KMS-11 (cell line): Measurements from ENCODE around the gene SLC19A2.
A peak's percentile ranks its signal among the peaks of the same experiment; 100 is the strongest.

ENCODE experiments used
- H2AFZ ChIP-seq: fragments of 200-600 bp; sonication (generic); 2 replicates; pipeline ENCODE4 v1.6.1; 2016; ENCODE audit warnings: antibody characterized with exemption, mixed run types, low read depth
- H3K27ac ChIP-seq: fragments of 200-600 bp; sonication (generic); 2 replicates; pipeline ENCODE4 v1.6.1; 2016; ENCODE audit warnings: mild to moderate bottlenecking, mixed run types
- H3K27me3 ChIP-seq: fragments of 200-600 bp; sonication (generic); 2 replicates; pipeline ENCODE4 v1.6.1; 2017; ENCODE audit warnings: mild to moderate bottlenecking, low read depth, mixed run types, moderate library complexity; ENCODE audit not compliant: insufficient read depth
- H3K36me3 ChIP-seq: fragments of 200-600 bp; sonication (generic); 2 replicates; pipeline ENCODE4 v1.6.1; 2017; ENCODE audit warnings: mild to moderate bottlenecking, mixed run types; ENCODE audit not compliant: insufficient read depth
- H3K4me1 ChIP-seq: fragments of 200-600 bp; sonication (generic); 2 replicates; pipeline ENCODE4 v1.6.1; 2016; ENCODE audit warnings: mild to moderate bottlenecking, low read depth, mixed run types; ENCODE audit not compliant: poor library complexity, severe bottlenecking
- H3K4me2 ChIP-seq: fragments of 200-600 bp; sonication (generic); 2 replicates; pipeline ENCODE4 v1.7.0; 2016; ENCODE audit warnings: mild to moderate bottlenecking, mixed run types
- H3K4me3 ChIP-seq: fragments of 200-600 bp; sonication (generic); IDR thresholded peaks from 2 replicates; pipeline ENCODE4 v1.6.1; 2017; ENCODE audit warnings: low read depth, low read length, mixed read lengths; ENCODE audit not compliant: insufficient read depth
- H3K79me2 ChIP-seq: fragments of 200-600 bp; sonication (generic); 2 replicates; pipeline ENCODE4 v1.6.1; 2016; ENCODE audit warnings: low read depth, mixed run types; ENCODE audit not compliant: insufficient read depth
- H3K9ac ChIP-seq: fragments of 200-600 bp; sonication (generic); 2 replicates; pipeline ENCODE4 v1.6.1; 2016; ENCODE audit warnings: mild to moderate bottlenecking, mixed run types
- H4K20me1 ChIP-seq: fragments of 200-600 bp; sonication (generic); 2 replicates; pipeline ENCODE4 v1.6.1; 2016; ENCODE audit warnings: mild to moderate bottlenecking, mixed run types; ENCODE audit not compliant: insufficient read depth
- CTCF ChIP-seq: fragments of 200-600 bp; sonication (generic); conservative IDR thresholded peaks from 2 replicates; pipeline ENCODE4 v1.6.1; 2017; ENCODE audit warnings: low read depth, mild to moderate bottlenecking, antibody characterized with exemption, low read length, moderate library complexity, mixed read lengths

Gene SLC19A2

GRCh38 chr1:169472738-169473137, 13.0 kb downstream of the SLC19A2 start:
- H3K4me3 ChIP-seq: no peak overlapping the region
- H3K4me2 ChIP-seq: no peak overlapping the region
- H3K27ac ChIP-seq: no peak overlapping the region
- no peak overlapping the region for H2AFZ ChIP-seq
- no peaks in the 10 kb centered on the region for H4K20me1 ChIP-seq
- no peak for TF ChIP-seq CTCF
- H3K4me1 ChIP-seq: peaks cover 3% of the 10 kb centered on the region
- no peaks in the 10 kb centered on the region for H3K79me2 ChIP-seq
- H3K9ac ChIP-seq: no peak overlapping the region
- H3K36me3 ChIP-seq: no peaks in the 10 kb centered on the region
- no peaks in the 10 kb centered on the region for H3K27me3 ChIP-seq

- Histone ChIP-seq H3K4me1 (no peaks in the 10 kb centered on the region), H4K20me1 (no peaks in the 10 kb centered on the region), H3K4me3 (no peak overlapping the region), H3K27me3 (no peaks in the 10 kb centered on the region), H3K4me2 (no peak overlapping the region), H3K79me2 (no peaks in the 10 kb centered on the region), H2AFZ (no peak overlapping the region), H3K36me3 (no peaks in the 10 kb centered on the region), H3K27ac (no peak overlapping the region), H3K9ac (no peak overlapping the region)
- no peak for TF ChIP-seq CTCF
Measured at GRCh38 chr1:169468982-169469381, 16.8 kb downstream of the SLC19A2 start.

GRCh38 chr1:169466259-169467230, 19.2 kb downstream of the SLC19A2 start:
- H3K27ac ChIP-seq: no peak overlapping the region
- H3K4me3 ChIP-seq: no peak overlapping the region
- no peak overlapping the region for H3K4me2 ChIP-seq
- H3K36me3 ChIP-seq: no peaks in the 10 kb centered on the region
- no peaks in the 10 kb centered on the region for H3K4me1 ChIP-seq
- H3K9ac ChIP-seq: no peak overlapping the region
- no peaks in the 10 kb centered on the region for H3K79me2 ChIP-seq
- H2AFZ ChIP-seq: no peak overlapping the region
- no peaks in the 10 kb centered on the region for H4K20me1 ChIP-seq
- no peaks in the 10 kb centered on the region for H3K27me3 ChIP-seq
- peak; percentile 41 for TF ChIP-seq CTCF

- Histone ChIP-seq H2AFZ (no peak overlapping the region), H3K27ac (no peak overlapping the region), H3K36me3 (no peaks in the 10 kb centered on the region), H3K4me1 (no peaks in the 10 kb centered on the region), H4K20me1 (no peaks in the 10 kb centered on the region), H3K4me2 (no peak overlapping the region), H3K27me3 (no peaks in the 10 kb centered on the region), H3K4me3 (no peak overlapping the region), H3K9ac (no peak overlapping the region), H3K79me2 (no peaks in the 10 kb centered on the region)
- TF ChIP-seq CTCF: no peak
Measured at GRCh38 chr1:169465281-169465680, 20.5 kb downstream of the SLC19A2 start.
